ENCODE results near the gene CAMKMT.
A peak's percentile ranks its signal among the peaks of the same experiment; 100 is the strongest.

Gene CAMKMT

DNA sequence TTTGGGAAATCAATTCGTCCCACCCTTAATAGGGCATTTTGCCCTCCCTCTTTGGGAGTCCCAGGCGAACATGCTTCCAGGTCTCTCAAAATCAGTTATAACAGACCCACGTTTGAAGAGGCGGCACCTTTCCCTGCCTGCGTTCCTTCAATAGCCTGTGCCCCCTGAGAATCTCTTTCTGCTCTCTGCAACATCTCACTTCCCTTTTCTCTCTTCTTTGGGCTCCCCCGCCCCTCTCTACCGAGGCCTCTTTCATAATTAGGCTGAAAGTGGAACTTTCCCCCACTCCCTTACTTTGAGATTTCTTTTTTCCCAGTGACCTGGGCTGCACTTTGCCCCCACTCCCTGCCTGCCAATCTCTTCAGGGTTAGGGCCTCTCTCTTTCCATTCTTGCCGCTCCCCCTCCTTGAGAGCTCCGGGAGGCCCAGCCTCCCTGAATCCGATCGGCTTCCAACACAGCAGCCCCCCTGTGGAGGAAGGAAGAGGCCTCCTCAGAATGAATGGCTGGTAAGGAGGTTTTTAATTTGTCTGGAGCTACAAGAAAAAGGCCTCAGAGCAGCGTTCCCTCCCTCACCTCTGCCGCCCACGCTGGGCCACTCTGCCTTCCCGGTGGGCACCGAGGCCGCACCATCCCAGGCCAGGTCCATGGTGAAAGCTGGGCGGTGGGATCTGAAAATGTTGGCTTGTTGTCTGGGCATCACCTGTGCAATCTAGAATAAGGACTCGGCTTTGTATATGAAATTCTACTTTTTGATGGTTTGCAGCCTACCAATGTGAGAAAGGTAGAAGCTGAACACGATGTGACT is 417.1 kb downstream of the CAMKMT start:
- DNase-seq = no peak

DNA sequence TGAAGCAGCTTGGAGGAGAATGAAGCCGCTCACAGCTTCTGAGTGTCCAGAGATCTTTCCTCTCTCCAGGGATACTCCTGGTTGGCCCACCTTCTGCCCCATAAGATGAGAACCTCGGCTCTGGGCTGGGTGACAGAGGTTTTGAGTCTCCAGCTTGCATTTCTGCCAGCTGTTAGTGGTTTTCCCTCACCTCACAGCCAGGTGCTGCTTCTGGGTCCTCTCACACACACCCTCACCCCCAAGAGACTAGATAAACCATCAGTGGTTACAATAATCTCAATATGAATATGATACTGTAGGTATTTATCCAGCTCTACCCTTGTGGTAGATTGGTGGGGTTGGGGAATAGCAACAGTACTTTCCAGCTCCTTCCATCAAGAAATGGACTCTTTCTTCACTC is 418.0 kb downstream of the CAMKMT start:
- no peak for DNase-seq

DNA sequence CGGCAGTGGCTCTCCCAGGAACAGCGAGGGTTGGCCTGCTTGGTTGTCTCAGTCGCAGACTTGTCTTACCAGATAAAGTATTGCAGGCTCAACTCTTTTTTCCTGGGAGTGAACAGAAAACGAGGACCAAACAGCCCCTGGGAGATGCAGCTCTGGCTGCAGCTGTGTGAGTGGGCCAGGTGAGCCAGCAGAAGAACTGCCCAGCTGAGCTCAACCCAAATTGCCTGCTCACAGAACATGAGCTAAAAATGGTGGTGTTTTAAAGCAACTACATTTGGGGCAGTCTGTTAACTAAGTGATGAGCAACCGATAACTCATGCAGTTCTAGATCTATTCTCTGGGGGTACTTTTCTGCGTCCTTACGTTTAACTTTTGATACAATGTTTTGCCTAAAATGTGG is 418.7 kb downstream of the CAMKMT start:
- DNase-seq = no peak

DNA sequence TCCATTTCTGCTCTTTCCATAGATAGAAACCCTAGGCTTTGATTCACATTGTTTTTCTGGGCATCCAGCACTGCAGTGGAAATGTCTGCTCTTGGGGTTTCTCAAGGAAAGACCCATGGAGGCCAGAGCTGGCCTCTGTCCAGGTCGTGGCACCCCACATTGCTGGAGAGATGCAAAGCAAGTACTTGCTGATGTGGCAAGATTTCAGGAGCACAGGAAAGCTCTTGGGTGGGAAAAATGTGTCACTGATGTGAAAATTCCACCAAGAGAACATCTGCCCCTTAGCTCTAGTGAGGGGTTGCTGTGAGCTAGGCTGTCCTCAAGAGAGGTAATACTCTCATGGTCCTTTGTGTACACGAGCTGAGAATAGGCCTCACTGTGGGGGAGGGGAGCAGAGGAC is 423.7 kb downstream of the CAMKMT start:
- no peak for DNase-seq

DNA sequence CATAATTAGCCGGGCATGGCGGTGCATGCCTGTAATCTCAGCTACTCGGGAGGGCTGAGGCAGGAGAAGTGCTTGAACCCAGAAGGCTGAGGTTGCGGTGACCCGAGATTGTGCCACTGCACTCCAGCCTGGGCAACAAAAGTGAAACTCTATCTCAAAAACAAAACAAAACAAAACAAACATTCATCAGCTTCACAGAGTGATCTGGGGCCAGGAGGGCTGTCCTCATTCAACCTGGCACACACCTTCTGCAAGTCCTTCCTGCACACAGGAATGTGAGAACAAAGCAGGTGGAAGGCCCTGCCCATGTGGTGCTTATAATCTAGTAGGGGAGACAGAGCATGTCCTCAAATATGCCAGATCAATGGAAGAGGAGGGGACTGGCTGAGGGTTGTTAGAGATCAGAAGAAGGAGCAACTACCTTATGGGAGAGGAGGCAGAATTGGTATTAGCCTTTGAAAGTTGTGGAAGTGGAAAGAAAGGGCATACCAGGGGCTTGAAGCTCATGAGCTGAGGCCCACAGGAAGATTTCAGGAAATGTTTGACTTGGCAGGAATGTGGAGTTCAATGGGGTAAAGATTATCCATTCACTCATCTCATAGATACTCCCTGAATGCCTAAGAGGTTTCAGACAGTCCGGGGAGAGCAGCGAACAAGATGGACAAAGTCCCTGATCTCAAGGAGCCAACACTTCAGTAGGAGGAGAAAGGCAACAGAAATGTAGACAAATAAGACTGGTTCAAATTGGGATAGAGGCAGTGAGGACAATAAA is 424.5 kb downstream of the CAMKMT start:
- no peak for DNase-seq

DNA sequence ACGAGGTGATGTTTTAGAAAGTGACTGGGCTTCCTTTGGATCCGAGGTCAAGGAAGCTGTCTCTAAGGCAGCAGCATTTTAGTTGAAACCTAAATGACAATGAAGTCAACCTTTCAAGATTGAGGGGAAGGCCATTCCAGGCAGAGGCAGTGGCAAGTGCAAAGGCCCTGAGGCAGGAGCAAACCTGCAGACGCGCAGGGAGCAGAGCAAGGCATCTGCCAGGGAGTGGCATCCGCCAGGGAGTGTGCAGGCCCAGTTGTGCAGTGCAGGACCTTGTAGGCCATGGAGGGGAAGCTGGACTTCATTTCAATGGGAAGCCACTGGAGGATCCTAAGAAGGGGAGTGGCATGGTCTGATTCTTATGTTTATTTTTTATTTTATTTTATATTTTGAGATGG is 425.1 kb downstream of the CAMKMT start:
- no peak for DNase-seq

DNA sequence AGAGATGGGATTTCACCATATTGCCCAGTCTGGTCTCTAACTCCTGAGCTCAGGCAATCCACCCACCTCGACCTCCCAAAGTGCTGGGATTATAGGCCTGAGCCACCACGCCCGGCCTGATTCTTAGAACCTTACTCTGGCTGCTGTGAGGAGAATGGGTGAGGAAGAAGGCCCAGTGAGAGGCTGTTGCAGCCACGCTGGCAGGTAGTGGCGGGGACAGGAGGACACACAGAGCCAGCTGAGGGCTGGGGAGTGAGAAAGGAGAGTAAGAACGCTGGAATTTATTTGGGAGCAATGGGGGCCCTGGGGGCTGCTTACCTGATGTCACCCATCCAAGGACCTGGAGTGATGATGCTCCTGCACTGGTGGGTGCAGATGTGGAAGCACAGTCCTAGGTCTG is 425.9 kb downstream of the CAMKMT start:
- no peak for DNase-seq

DNA sequence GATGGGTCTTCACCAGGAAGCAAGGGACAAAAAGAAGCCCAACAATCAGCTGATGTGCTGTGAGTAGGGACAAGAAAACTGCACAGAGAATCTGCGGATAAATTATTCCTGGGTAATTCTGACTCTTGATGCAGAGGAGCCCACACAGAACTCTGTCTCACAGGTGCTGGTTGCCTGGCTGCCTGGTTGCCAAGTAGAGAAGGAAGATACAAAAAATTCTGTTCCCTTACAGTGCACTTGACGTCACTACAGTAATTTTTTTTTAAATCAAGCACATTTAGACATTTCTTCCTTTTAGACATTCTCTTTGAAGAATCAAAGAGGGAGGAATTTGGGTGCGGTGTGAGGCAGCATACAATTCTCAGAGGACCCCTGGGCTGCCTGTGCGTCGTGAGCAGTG is 427.7 kb downstream of the CAMKMT start:
- DNase-seq = no peak

DNA sequence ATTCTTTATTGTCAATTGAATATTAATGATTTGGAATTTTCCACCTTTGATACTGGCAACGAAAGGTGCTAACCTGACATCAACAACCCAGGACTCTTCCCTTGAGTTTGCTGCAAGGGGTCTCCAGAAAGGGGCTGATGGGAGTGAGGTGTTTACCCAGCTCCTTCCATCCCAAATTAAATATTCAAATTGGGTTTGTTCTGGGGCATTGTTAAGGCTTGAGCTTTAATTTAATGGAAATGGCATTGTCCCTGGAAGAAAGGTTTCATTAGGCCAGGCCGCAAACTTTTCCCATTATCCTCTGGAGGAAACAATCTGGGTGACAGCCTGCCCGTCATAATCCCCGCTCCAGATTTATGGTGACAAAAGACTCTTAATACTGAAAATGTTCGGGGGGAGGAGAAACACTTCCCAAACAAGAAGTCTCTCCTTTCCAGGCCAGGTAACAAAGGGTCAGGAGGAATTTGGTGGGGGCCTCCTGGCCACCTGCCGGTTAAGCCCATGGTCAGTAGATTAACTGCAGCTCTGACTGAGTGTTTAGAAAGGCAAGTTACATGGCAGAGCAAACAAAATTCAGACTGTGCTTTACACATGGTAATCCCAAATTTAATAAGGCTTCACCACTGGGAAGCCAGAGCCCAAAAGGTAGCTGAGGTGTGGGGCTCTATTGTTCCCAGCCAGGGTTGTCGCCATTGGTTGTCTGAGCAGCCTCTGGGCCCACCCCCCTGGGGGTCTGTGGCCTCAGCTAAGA is 428.4 kb downstream of the CAMKMT start:
- no peak for DNase-seq

DNA sequence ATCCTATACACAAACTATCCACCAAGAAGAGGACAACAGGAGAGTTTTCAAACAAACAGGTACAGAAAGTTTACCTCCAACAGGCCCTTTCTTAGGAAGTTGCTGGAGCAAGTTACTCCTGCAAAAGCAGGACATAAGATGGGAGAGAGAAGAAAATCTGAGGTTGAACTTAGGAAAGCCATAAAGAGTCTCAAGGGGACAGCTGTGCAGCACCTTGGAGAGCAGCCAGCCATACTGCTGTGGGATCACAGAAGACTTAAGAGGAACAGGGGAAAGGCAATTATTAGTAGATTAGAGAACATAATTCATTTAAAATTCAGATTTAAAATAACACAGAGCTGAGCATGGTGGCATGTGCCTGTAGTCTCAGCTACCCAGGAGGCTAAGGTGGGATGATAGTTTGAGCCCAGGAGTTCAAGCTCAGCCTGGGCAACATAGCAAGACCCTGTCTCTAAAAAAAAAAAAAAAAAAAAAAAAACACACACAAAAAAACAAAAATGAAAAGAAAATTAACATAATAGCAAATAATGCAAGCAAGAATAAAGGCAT is 431.6 kb downstream of the CAMKMT start:
- peak; percentile 50 for DNase-seq

DNA sequence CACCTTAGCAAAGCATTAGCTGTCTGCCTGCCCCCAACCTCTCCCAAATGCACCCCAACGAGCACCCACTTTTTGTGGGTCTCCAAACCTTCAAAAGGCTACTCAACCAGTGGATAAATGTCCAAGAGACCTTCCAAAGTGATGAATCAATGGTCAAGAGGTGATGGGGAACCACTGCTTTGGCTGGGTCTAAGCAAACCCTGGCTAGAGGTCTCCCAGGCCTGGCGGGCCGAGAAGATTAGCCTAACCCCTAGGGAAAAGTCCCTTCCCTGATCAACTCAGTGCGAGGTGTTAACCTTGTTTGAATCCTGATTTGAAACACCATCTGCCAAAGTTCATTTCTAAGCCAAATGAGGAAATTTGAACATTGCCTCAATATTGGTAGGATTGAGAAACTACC is 435.0 kb downstream of the CAMKMT start:
- no peak for DNase-seq

DNA sequence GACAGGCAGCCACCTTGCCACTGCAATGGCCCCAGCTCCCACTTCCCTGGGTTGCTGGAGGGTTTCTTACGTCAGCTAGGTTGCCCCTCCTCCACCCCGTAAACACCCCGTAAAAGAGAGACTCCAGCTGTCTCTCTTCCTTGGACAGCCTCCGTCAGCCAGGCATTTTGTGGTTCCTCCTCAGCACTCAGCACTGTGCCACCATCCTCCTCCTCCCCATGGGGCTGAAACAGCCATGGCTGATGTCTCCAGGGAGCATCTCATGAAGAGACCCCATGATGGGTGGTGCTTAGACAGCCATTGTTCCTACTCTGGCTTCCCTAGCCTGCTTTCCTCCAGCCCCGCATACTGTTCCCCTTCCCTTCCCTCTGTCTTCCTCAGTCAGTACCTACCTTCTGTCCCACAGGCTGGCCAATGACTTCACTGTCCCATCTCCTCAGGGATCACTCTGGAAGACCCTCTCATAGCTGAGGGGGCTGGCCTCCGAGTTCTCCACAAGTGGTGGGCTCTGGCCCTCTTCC is 436.5 kb downstream of the CAMKMT start:
- no peak for DNase-seq

DNA sequence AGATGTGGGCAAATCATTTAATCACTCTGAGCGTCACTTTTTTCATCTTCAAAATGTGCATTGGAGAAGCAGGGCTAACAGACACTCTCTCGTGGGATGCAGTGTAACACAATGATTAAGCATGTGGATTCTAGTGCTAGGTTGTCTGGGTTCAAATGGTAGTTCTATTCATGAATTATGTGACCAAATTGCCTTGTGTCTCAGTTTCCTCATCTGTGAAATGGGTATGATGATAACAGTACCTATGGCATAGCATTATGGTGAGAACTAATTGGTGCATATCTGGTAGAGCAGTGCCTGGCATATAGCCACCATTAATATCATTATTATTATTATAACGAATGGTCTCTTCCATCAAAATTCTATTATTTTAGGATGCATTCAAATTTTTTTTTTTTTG is 437.4 kb downstream of the CAMKMT start:
- DNase-seq = no peak

DNA sequence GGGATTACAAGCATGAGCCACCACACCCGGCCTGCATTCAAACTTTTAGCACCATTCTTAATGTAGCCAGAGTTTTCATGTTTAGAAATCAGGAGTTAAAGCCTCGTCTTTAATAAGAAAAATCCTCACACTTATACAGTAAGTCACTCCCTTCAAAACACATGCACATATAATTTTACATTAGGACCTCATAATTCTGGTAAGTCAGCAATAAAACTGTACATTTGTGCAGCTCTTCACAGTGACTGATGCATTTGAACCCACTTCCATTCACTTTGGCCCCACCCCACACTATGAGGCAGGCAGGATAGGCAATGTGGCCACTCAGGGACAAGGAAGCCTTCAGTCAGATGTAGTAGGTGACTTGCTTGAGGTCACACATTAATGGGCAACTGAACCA is 438.0 kb downstream of the CAMKMT start:
- no peak for DNase-seq

DNA sequence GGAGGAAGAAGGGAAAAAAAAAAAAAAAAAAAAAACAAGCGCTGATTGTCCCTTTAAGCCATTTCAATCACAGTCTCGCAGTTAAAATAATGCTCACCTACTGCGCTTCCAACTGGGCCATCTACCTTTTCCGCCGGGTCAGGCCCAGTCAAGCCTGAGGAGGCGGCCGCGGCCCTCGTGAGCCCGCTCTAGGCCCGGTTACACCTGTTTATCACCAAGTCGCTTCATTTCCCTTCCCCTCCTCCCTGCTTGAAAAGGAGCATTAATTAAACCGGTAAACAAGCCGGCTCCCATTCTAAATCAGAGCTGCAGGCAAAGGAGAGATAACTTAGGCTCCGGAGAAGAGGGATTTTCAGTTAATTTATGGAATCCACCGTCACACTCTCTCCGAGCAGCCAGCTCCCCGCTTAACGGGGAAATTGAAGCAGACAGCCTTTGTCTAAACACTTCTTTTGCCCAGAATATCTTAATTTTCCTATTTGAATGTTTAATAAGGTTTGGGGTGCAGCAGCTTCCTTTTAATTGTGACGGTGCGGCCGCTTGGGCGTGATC is 439.6 kb downstream of the CAMKMT start:
- no peak for DNase-seq

DNA sequence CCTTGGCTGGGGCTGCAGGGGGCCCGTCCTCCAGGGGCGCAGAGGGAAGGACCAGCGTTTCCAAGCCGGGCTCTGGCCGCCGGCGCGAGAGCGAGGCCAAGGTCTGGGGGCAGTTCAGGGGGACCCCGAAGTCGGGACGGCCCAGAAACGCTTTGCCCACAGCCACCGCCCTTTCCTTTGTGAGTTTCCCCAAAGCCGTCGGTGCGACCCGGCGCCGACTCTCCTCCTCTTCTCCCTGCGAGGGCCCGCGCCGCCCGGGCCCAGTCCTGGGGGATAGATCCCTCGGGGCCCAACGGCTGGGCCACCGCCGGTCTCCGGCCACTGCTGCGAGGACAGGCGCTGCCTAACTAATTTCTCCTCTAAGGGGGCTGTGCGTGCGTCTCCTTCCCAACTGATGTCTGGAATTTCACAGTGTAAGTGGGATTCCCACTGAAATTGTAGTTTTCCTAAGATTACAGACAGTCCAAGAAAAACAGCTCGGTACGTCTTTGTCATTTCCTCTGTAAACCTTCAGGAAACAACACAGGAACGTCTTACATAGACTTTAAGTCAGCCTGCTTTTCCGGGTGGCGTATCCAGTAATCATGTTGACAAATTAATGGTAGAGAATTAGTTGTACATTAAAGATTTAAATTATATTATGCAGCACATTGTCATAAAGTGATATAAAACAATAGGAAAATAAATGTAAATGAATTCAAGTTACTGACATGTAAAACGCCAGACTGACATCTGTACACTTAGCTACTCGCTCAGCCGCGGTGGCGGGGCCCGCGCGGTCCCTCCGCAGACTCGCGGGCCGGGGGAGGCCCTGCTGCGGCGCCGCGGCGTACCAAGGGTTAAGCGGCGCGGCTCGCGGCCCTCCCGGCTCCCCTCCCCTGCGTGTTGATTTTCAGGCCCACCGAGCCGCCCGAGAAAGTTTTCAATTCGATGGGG is 440.4 kb downstream of the CAMKMT start:
- no peak for DNase-seq

DNA sequence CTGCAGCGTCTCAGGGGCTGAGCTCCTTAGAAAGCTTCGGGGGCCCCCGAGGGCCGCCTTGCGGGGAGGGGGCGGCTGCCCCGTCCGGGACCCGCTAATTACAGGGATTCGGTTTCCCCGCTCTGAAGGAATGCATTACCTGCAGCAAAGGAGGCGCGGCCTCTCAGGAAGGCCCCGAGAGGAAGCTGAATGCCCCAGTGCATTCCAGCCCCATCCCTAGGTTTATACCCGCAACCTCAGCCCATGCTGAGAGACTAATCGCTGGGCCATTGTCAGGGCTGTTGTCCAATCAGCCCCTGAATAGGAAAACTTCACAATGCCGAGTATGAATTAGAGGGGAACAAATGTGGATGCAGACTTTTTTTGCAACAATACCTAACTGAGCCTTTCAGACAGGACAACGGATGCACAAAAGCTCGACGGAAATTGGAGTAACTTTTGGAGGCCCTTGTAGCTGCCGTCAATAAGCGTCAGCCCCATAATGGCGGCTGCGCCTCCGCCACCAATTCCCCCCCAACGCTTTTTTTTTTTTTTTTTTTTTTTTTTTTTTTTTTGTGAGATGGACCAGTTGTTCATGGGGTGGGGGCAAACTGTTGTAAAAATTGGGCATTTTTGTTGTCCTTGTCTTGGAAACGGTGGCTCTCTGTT is 441.2 kb downstream of the CAMKMT start:
- no peak for DNase-seq

DNA sequence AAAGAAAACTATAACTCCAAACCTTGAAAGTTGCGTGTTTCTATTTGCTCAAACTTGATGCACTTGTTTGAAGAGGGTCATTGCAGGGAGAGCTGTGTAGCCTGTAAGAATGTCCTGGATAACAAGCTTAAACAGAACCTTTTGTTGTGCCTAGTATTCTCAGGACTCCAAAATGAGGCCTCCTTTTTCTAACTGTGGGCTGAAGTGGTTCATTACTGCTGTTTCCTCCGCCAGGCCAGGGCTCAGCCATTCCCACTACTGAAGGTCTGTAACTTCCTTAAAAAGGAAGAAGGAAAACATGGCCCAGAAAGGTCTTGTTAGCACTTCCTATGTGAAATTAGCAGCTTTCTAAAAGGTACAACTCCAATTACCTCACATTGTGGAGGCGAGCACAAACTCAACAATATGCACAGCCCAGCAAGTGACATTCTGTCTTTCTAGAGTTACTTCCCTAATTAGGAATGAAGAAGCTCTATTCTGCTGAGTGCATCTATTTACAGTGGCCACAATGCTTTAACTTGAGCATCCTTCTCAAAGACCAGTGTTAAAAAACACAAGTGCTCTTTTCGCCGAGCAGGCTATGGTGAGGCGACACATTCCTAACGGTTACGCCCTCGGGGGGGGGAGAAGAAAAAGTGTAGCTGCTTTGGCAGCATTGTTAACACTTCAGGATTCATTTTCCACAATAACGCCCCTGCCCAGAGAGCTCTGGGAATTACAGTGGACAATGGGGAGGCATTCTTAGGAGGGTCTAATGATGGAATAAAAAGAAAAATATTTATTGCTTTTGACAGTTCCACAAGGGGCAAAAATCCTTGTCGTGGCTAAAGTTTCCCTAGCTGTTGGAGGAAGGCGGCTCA is 442.9 kb downstream of the CAMKMT start:
- no peak for DNase-seq

DNA sequence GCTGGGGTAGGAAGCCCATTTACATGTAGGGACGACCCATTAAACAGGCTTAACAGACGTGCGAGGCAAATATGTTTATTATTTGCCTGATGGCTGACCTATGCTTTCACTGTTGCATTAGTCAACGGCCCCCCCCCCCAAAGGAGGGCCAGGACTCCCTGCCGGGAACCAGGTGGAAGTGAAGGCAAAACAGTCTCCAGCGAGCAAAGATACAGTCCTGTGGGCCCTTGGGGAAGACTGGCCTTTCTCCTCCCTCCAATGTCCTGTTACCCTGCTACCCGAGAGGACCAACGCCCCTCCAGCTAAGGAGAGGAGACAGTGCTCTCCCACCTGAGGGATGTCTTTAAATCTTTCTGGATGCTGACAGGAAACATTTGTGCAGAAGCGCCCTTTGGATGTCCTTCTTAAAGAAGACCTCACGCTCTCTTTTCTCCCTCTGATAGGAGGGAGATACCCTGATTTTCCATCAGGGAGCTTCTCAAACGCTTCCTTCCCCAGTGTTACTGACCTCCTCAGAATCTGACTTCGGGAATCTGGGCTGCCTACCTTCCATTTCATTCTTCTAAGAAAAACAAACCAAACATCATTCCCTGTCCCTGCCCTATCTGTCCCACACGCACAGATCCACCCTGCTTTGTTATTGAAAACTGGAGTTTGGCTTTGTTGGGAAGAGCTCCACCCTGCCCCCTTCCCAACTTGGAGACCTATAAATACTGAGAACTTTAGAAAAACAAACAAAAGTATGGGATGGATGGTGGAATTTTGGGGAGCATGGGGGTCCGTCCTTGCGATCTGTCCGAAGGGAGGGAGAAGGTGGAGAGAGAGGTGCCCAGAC is 443.9 kb downstream of the CAMKMT start:
- DNase-seq = no peak

Measured in NCI-H2171 treated with DMSO at 0.1 percent for 48 hours (cell line).